ENCODE data around the gene SLC37A1. TPM values are rescaled to one million over a fixed set of nuclear protein-coding genes. Genes with fewer than 3 reads are reported as not detected.
"Not testable (repeated sequence)": the region's sequence is repeated elsewhere in the genome, so short reads cannot be mapped to it uniquely, and the experiment has no call there.

Gene SLC37A1
- total RNA-seq (2014; rRNA removed; shearing (Covaris generic)) = 4.3 and 7.2 TPM in 2 replicates
- 3.6 and 6.9 TPM in 2 replicates for polyA plus RNA-seq (2015; cell fraction: cytosol; rRNA removed)
- polyA plus RNA-seq (2015; cell fraction: nucleus; rRNA removed) = 3.8 and 5.1 TPM in 2 replicates

- DNase-seq (ENCODE audit: low read depth, low spot score) = no peak
- in situ Hi-C loops (cut with HindIII; ENCODE audit: low pct_unique_long_range_greater_than_20kb, low sequenced_read_pairs) = no loop called here
Observed at GRCh38 chr21:42513151-42513984, at the start of gene SLC37A1. Gene SLC37A1 (plus strand): TSS chr21:42513852. CDS start chr21:42518455, 4,603 bp downstream.

GRCh38 chr21:42463861-42464515 is 49.7 kb upstream of the SLC37A1 start:
- in situ Hi-C loops (cut with HindIII; ENCODE audit: low pct_unique_long_range_greater_than_20kb, low sequenced_read_pairs) = no loop called here
- DNase-seq (ENCODE audit: low read depth, low spot score) = peak; percentile 49

GRCh38 chr21:42465008-42465802 is 48.4 kb upstream of the SLC37A1 start:
- in situ Hi-C loops (cut with HindIII; ENCODE audit: low pct_unique_long_range_greater_than_20kb, low sequenced_read_pairs) = no loop called here
- no peak for DNase-seq (ENCODE audit: low read depth, low spot score)

- in situ Hi-C loops (cut with HindIII; ENCODE audit: low pct_unique_long_range_greater_than_20kb, low sequenced_read_pairs) = no loop called here
- no peak for DNase-seq (ENCODE audit: low read depth, low spot score)
Observed at GRCh38 chr21:42465803-42466127, 47.9 kb upstream of the SLC37A1 start.

GRCh38 chr21:42466700-42467099 is 47.0 kb upstream of the SLC37A1 start:
- DNase-seq (ENCODE audit: low read depth, low spot score) = no peak
- in situ Hi-C loops (cut with HindIII; ENCODE audit: low pct_unique_long_range_greater_than_20kb, low sequenced_read_pairs) = no loop called here

- in situ Hi-C loops (cut with HindIII; ENCODE audit: low pct_unique_long_range_greater_than_20kb, low sequenced_read_pairs) = no loop called here
- DNase-seq (ENCODE audit: low read depth, low spot score) = peak; percentile 60
Observed at GRCh38 chr21:42467140-42467983, 46.3 kb upstream of the SLC37A1 start.

GRCh38 chr21:42468491-42469131 is 45.0 kb upstream of the SLC37A1 start:
- no peak for DNase-seq (ENCODE audit: low read depth, low spot score)
- in situ Hi-C loops (cut with HindIII; ENCODE audit: low pct_unique_long_range_greater_than_20kb, low sequenced_read_pairs) = no loop called here

- DNase-seq (ENCODE audit: low read depth, low spot score) = no peak
- in situ Hi-C loops (cut with HindIII; ENCODE audit: low pct_unique_long_range_greater_than_20kb, low sequenced_read_pairs) = no loop called here
Observed at GRCh38 chr21:42469272-42469671, 44.4 kb upstream of the SLC37A1 start.

- DNase-seq (ENCODE audit: low read depth, low spot score); in situ Hi-C loops (cut with HindIII; ENCODE audit: low pct_unique_long_range_greater_than_20kb, low sequenced_read_pairs): not testable (repeated sequence)
Observed at GRCh38 chr21:42469726-42470125, 43.9 kb upstream of the SLC37A1 start.

- DNase-seq (ENCODE audit: low read depth, low spot score) = no peak
- in situ Hi-C loops (cut with HindIII; ENCODE audit: low pct_unique_long_range_greater_than_20kb, low sequenced_read_pairs) = no loop called here
Observed at GRCh38 chr21:42471206-42471605, 42.4 kb upstream of the SLC37A1 start.

GRCh38 chr21:42471716-42472330 is 41.8 kb upstream of the SLC37A1 start:
- no peak for DNase-seq (ENCODE audit: low read depth, low spot score)
- in situ Hi-C loops (cut with HindIII; ENCODE audit: low pct_unique_long_range_greater_than_20kb, low sequenced_read_pairs) = no loop called here

- DNase-seq (ENCODE audit: low read depth, low spot score) = no peak
- in situ Hi-C loops (cut with HindIII; ENCODE audit: low pct_unique_long_range_greater_than_20kb, low sequenced_read_pairs) = no loop called here
Observed at GRCh38 chr21:42472521-42472920, 41.1 kb upstream of the SLC37A1 start.

- no peak for DNase-seq (ENCODE audit: low read depth, low spot score)
- in situ Hi-C loops (cut with HindIII; ENCODE audit: low pct_unique_long_range_greater_than_20kb, low sequenced_read_pairs) = no loop called here
Observed at GRCh38 chr21:42473498-42474042, 40.1 kb upstream of the SLC37A1 start.

- DNase-seq (ENCODE audit: low read depth, low spot score) = no peak
- in situ Hi-C loops (cut with HindIII; ENCODE audit: low pct_unique_long_range_greater_than_20kb, low sequenced_read_pairs) = no loop called here
Observed at GRCh38 chr21:42474043-42474831, 39.4 kb upstream of the SLC37A1 start.

- DNase-seq (ENCODE audit: low read depth, low spot score) = no peak
Observed at GRCh38 chr21:42475036-42475435, 38.6 kb upstream of the SLC37A1 start.

More at GRCh38 chr21:42475036-42475435, 38.6 kb upstream of the SLC37A1 start:
- in situ Hi-C loops (cut with HindIII; ENCODE audit: low pct_unique_long_range_greater_than_20kb, low sequenced_read_pairs) = no loop called here

All from SK-MEL-5 (cell line).